H1 (cell line): ENCODE results near the gene AIG1.

ENCODE experiments used
- CTCF ChIP-seq, 3 experiments: IDR thresholded peaks; 1 replicate in 2 of 3; 2 replicates in 1 of 3; pipeline versions ENCODE4 v1.5.1 to v1.6.1; 2011; ENCODE audit warnings: low read length in 3 of 3, mild to moderate bottlenecking in 3 of 3, inconsistent platforms in 2 of 3, low read depth in 1 of 3, moderate library complexity in 1 of 3; ENCODE audit not compliant: insufficient read depth in 1 of 3; ENCODE audit errors: control extremely low read depth in 1 of 3
- POLR2A ChIP-seq, 2 experiments: IDR thresholded peaks; 1 replicate in 1 of 2; 2 replicates in 1 of 2; pipeline ENCODE4 v1.6.1; 2011; ENCODE audit warnings: low read depth in 2 of 2, low read length in 2 of 2, mild to moderate bottlenecking in 2 of 2; ENCODE audit errors: control extremely low read depth in 1 of 2
- RFX5 ChIP-seq: IDR thresholded peaks from 2 replicates; pipeline ENCODE4 v1.6.1; 2011; ENCODE audit warnings: low read depth, low read length, improper control_type of control experiment, borderline replicate concordance
- SP1 ChIP-seq: IDR thresholded peaks from 2 replicates; pipeline ENCODE4 v1.6.1; 2011; ENCODE audit warnings: low read depth, low read length
- TEAD4 ChIP-seq: IDR thresholded peaks from 2 replicates; pipeline ENCODE4 v1.6.1; 2012; ENCODE audit warnings: low read depth, low read length, inconsistent platforms, mixed read lengths

DNA sequence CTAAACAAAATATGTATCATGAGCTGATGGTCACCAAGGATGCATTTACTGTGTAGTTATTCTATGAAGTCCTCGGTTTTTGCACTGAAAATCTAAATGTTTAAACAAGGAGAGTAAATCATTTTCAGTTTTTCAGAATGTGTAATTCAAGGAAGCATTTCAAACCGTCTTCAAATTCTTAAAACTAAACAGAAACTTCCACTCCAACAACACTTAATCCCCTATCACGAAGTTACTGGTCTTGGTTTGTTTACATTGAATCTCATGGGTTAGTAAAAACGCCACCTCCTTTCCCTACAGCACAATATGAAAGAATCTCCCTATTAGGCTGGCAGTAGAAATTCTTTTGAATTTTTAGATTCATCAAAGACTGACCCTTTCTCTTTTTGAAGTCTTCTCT, 192.9 kb downstream of the AIG1 start:
- TF ChIP-seq POLR2A (IDR thresholded peaks at IDR 0.05; ENCODE audit: control extremely low read depth in 1 of 2, low read depth in 2 of 2, low read length in 2 of 2) (no peak), TEAD4 (no peak), RFX5 (no peak), SP1 (no peak), CTCF (IDR thresholded peaks at IDR 0.05; ENCODE audit: control extremely low read depth in 1 of 3, insufficient read depth in 1 of 3, low read depth in 1 of 3, low read length in 3 of 3) (no peak)
